Activated CD8-positive, alpha-beta memory T cell treated with anti-CD3 and anti-CD28 coated beads for 1 hour (primary cell): ENCODE measurements around the gene PEX10.

Source experiments
- DNase-seq, 2 donors: peaks; one replicate each; pipeline ENCODE4 v3.0.0-alpha.2; 2020; ENCODE audit warnings: low read depth in 1 of 2; ENCODE audit errors: extremely low read depth in 1 of 2

The PEX10 gene

GRCh38 chr1:2426540-2426939 lies 14.2 kb upstream of the PEX10 start:
- no peak for DNase-seq

DNA sequence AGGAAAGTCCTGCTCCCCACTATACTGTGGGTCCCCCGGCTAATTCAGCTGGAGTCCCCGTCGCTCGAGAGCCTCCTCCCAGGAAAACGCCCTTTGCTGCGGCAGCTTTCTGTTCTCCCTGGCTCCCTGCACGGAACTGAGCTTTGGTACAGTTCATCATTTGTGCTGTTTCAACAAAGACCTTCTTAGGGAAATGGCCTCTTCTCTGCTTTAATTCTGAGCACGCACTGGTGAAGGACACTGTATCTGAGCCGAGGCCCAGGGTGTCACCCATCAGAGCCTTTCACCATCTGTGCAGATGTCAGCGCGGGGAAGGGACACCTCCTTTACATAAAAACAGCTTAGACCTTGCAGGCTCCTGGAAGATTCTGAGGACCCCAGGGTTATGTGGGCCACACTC lies 13.5 kb upstream of the PEX10 start:
- DNase-seq, result no peak

DNA sequence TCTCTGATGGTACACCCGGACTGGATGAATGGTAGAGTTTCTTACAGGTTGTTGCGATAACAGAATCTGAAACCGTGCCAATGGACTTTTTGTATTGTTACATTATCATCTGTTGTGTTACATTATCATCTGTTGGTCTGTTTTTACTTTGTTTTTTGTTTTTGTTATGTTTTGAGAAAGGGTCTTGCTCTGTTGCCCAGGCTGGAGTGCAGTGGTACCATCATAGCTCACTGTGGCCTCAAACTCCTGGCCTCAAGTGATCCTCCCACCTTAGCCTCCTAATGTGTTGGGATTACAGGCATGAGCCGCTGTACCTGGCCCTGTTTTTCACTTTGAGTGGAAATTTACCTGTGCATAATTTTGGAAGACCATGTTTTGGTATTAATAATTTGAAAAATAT lies 10.2 kb upstream of the PEX10 start:
- DNase-seq, result no peak

DNA sequence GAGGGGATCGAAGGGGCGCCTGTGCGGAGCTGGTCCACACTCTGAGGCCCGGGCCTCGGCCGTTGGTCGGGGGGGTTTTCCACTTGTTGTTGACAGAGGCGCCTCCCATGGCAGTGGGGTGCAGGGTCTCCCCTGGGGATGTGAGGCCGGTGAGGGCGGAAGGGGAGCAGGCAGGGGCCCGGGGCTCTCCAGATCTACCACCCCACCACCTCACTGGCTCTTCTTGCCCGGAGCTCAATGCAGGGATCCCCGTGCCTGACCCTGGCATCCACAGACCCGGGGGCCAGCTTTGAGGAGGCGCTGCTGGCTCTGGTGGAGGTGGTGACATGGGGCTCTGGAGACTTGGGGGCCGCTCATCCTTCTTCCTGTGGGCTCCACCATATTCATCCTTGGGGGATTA lies 7.1 kb upstream of the PEX10 start:
- DNase-seq, result no peak

DNA sequence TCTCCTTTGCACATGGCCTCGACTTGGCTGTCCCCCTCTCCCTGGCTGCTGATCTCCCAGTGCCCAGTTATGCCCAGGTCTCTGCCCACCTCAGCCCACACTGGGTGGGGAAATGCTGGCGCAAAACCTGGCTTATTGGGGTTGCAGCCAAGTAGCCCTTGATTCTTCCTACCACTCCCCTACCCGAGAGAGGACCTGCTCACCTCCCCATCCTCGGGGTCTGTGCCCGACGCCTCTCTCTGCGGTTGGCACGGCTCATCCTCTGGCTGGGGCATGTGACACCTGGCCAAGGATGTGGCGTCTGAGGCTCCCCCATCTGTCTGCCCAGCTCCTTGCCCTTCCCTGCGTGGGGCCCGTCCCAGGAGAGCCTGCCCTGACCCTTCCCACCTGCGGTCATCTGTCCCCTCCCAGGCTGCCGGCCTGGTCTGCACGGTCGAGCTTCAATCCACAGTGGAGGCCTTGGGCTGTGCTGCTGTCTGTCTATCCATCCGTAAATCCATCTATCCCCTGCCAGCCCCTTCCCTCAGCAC lies 6.5 kb upstream of the PEX10 start:
- no peak for DNase-seq

DNA sequence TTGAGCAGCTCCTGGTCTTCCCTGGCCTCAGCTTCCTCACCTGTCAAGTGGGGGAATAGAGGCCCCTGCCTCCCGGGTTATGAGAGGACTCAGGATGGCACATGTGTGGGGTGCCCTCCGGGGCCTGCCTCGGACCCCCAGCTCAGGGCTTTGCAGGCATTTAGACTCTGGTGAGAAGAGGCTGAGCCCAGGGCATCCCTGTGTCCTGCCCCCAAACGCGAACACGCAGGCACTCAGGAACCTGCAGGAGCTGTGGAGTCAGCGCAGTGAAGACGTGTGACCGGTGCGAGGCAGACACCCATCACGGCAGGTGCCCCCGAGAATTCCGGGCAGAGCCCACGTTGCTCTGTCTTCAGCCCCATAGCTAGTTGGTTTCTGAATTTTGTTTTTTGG lies 5.5 kb upstream of the PEX10 start:
- no peak for DNase-seq

GRCh38 chr1:2417083-2417832 lies 4.9 kb upstream of the PEX10 start:
- DNase-seq, result no peak

DNA sequence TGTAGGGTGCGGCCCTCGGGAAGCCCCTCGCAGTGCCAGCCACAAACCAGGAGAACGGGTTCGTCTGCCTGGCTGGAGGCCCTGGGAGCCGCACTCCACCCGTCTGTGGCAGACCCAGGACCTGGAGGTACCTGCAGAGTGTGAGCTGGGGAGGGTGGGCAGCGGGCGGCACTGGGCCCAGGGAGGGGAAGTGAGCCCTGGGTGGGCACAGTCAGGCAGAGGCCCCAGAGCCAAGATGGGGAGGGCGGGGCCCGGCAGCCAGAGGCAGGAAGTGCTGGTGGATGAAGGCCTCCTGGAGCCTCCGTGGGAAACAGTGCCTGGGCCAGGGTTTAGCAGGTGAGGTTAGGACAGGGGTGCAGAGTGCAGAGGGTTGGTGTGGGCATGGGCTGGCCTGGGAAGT lies 4.0 kb upstream of the PEX10 start:
- no peak for DNase-seq

DNA sequence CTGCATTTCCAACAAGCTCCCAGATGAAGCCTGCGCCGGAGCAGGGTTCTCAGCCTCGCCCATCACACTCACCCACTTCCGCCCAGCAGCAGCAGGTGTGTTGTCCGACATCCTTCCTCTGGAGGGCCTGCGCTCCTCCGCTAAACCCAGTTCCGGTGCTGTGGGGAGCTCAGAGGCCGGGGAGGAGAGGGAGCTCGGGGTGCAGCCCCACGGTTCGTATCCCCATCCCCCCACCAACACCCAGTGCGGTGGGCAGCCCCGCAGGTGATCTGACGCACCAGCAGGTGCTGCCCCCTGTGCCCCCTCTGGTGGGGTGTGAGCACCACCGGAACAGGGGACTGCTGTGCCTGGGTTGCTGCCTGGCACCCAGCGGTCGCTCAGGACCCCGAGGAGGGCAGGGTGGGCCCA lies 3.4 kb upstream of the PEX10 start:
- DNase-seq, result no peak

DNA sequence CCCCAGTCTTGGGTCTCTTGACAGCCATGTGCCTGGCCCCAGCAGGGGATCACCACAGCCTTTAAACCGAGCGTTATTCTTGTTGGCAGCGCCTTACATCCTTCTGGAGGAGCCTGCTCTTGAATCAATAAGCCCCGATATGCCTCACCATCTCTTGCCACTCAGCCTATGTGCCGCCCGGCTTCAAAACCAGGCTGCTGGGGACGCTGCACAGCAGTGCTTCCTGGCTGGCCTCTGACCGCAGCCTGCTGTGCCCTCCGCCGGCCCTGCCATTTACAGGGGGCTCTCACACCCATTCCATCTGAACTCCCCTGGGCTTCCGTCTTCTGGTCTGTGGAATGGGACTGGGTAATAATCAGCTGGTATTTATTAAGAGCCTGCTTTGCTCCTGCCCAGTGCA lies 3.0 kb upstream of the PEX10 start:
- no peak for DNase-seq

DNA sequence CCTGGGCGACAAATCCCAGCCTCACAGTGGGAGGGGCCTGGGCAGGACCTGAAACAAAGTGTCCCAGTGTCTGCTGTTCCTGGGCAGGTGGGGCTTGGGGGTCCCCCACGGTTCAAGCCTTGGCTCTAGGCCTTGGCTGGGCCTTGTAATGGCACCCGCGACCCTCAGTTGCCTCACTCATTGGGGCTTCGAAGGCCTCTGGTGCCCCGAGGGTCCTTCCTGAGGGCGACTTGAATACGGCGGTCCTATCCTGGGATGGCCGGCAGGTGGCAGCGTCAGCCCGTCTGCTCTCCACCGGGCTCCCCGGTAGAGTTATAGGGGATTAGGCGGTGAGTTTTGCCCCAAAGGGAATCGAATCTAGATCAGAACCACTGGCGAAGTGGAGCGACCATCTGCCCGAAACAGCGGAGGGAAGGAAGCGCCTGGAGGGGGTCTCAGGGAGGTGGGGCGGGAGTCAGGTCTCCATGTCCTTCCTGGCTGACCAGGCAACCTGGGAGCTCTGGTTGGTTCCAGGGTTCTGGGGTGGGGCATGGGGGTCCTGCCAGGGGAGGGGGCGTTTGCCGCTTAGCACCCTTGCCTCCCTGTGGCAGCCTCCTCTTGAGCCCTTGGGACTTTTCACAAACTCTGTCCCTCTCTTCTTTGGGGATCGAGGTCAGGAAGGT lies 2.1 kb upstream of the PEX10 start:
- peak; percentile 48 to 72 for DNase-seq

- no peak for DNase-seq
Measured at GRCh38 chr1:2413495-2414296, 1.3 kb upstream of the PEX10 start.

DNA sequence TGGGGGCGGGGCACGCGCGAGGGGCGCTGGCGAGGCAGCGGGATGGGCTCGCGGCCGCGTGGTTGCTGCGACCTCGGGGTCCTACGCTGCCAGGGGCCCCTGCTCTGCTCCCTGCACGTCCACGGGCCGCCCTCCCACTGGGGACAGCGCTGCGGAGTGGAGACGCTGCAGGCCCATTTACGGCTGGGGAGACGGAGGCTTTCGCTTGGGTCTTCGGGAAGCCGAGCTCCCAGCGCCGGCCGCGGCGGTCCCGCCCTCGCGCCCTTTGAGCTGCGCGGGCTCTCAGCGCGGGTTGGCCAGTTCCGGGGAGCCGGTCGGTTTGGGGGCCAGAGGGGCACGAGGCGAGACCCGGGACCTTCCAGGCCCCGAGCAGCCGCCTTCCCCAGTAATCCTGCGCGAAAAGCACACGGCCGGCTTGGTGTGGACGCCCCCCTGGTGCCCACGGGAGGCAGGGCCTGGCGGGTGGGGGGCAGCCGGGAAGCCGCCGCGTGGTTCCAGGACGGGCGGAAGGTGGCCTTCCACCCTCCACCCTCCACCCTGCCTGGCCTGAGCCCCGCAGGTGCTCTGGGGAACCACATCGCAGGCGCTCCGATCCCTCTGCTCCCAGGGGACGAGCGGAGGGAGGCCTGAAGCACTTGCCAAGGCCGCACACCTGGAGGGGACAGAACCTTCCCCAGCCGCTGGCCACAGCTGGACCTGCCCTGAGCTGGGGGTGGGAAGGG lies 570 bp upstream of the PEX10 start:
- no peak for DNase-seq

DNA sequence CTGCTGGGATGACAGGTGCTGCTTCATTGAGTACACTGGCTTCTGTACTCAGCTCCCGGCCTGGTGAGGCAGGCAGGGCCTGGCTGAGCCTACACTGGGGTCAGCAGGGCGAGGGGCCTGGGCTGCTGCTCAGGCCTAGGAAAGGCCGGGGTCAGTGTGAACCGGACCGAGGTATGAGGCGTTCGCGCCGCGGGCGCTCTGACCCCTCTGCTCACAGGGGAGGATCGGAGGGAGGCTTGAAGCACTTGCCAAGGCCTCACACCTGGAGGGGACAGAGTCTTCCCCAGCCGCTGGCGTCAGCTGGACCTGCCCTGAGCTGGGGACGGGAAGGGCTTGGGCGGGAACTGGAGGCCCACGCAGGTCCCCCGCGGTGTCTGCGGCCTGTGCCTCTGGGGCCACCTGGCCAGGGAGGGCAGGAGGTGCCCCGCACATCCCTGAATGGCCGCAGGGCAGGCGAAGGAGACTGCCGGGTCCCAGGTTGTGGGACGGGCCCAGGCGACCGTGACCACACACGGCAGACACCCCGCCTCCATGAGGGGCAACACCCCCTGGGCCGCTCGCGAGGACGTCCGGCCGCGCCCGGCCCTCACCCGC lies 466 bp downstream of the PEX10 start:
- DNase-seq, result no peak

GRCh38 chr1:2409745-2410144 lies 2.6 kb downstream of the PEX10 start:
- no peak for DNase-seq

GRCh38 chr1:2408859-2409276 lies 3.5 kb downstream of the PEX10 start:
- no peak for DNase-seq

GRCh38 chr1:2408456-2408855 lies 3.9 kb downstream of the PEX10 start:
- DNase-seq, result no peak

DNA sequence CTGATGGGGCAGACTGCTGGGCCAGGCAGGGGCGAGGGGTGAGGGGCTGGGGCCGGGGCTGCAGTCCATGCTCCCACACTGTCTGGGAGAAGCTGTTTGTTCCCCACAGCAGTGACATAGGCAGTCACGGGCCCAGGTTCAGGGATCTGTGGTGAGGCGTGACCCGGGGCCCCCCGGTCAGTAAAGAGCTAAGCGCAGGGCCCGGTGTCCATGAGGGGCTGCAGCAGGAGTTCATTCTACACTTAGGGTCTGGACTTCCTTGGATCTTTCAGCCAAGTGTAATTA lies 4.4 kb downstream of the PEX10 start:
- DNase-seq, result no peak

GRCh38 chr1:2407166-2407990 lies 5.0 kb downstream of the PEX10 start:
- no peak for DNase-seq

- no peak for DNase-seq
Measured at GRCh38 chr1:2406451-2407041, 5.8 kb downstream of the PEX10 start.
